Activated CD4-positive, alpha-beta T cell treated with anti-CD3 and anti-CD28 coated beads, Interleukin-2, amount 10 ng/mL, durations not matched to agents 24 days and 14 days (primary cell): ENCODE results near the gene CDH12. TPM values are rescaled to one million over a fixed set of nuclear protein-coding genes. Genes with fewer than 3 reads are reported as not detected.
"Not testable (repeated sequence)": the region's sequence is repeated elsewhere in the genome, so short reads cannot be mapped to it uniquely, and the experiment has no call there.

Experiments used
- DNase-seq: peaks from one replicate; pipeline ENCODE4 v3.0.0; 2022
- H3K27ac Mint-ChIP-seq: one replicate; pipeline ENCODE4 v1.8.0; 2022; ENCODE audit warnings: mild to moderate bottlenecking, mixed read lengths
- H3K27me3 Mint-ChIP-seq: one replicate; pipeline ENCODE4 v1.8.0; 2022; ENCODE audit warnings: mixed read lengths
- H3K36me3 Mint-ChIP-seq: one replicate; pipeline ENCODE4 v1.8.0; 2022; ENCODE audit warnings: low read depth, mild to moderate bottlenecking, mixed read lengths
- H3K4me1 Mint-ChIP-seq: one replicate; pipeline ENCODE4 v1.8.0; 2021; ENCODE audit warnings: mixed read lengths
- H3K4me3 Mint-ChIP-seq: one replicate; pipeline ENCODE4 v1.8.0; 2022; ENCODE audit warnings: mild to moderate bottlenecking, moderate library complexity, mixed read lengths
- H3K9me3 Mint-ChIP-seq: one replicate; pipeline ENCODE4 v1.8.0; 2021; ENCODE audit warnings: mixed read lengths
- intact Hi-C: fragments of 100-400 bp; cut with micrococcal nuclease; formaldehyde crosslinking; loops from one replicate; pipeline ENCODE4 v1.15.1; 2023
- total RNA-seq: library from RNA; stranded (reverse); gene quantifications from 2 replicates; pipeline ENCODE4 v1.2.3, GENCODE V29; 2022

Gene CDH12
- total RNA-seq, 1 donor from 2014 or later = not detected

DNA sequence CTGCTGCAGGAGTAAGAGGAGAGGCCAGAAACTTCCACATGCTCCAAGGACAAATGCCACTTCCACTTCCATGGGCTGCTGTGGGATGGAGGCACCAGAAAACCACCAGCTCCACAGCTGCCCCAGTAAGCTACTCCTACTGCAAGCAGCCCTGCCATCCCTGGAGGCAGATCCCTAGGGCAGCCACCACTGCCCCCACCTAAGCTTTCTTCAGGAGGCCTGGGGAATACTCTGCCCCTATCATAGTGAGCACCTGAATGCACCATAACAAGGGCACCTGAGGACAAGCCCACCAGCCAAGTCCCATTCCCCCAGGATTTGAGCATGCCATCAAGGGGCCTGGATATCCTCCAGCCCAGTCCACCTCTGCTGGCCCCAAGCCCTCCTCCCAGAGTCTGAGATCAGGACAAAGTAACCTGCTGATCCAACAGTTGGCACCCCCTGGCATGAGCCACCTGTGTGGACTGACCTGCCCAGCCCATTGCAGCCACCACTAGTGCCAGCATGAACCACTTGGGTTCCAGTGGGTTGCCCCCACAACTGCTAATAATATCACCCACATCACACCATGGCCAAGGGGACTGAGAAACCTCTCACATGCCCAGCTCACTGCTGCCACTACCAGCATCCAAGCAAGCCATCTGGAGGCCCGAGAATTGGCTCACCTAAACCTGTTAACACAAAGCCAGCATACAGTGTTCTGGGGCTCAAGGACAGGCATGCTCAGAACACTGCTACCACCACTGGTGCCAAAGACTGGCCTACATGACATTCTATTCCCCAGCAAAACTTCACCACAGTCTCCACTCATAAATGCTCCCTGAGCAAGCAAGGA lies 480.1 kb downstream of the CDH12 start:
- intact Hi-C loops = no loop called here
- no peak for DNase-seq
- Mint-ChIP-seq H3K4me3 (no peak overlapping the region), H3K36me3 (no peaks in the 10 kb centered on the region), H3K9me3 (no peaks in the 10 kb centered on the region), H3K4me1 (no peaks in the 10 kb centered on the region), H3K27ac (no peak overlapping the region), H3K27me3 (no peaks in the 10 kb centered on the region)

DNA sequence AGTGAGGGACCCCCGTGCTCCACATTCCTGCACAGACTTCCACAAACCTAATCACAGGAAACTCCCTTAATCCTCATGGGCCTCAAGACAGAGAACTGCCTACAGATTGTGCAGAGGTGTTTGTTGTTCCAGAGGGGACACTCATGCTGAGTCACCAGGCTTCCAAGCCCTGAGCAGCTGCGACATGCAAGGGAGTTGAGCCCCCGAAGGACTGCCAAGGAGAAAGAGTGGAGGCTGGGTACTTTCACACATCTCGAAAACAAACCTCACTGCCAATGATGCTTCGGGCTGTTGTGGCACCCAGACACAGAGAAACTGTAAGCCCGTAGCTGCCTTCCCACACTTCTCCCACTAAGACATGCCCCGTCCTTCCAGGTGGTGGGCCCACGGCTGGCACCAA lies 480.8 kb downstream of the CDH12 start:
- Mint-ChIP-seq H3K27me3 (no peaks in the 10 kb centered on the region), H3K4me3 (no peak overlapping the region), H3K9me3 (no peaks in the 10 kb centered on the region), H3K27ac (no peak overlapping the region), H3K4me1 (no peaks in the 10 kb centered on the region), H3K36me3 (no peaks in the 10 kb centered on the region)
- intact Hi-C loops = no loop called here
- no peak for DNase-seq

DNA sequence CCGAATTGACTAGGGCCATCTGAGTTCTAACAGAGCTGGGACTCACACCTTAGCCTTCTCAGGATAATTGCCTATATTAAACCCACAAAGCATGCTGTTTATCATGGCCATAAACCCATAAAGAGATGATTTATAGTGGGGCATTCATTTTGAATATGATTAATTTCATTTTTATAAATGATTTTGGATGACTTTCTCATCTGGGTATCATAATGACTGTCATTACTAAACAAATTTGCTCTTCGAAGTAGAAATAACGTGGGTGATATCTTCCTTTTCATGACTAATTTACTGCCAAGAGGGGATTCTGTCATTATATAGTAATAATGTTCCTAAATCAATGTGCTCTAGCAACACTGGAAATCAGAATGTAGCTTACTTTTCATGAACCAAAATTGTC lies 498.2 kb downstream of the CDH12 start:
- Mint-ChIP-seq H3K4me1 (no peaks in the 10 kb centered on the region), H3K27ac (no peak overlapping the region), H3K27me3 (no peaks in the 10 kb centered on the region), H3K9me3 (peaks cover 7% of the 10 kb centered on the region), H3K4me3 (no peak overlapping the region), H3K36me3 (no peaks in the 10 kb centered on the region)
- intact Hi-C loops = no loop called here
- DNase-seq = no peak

- Mint-ChIP-seq H3K36me3 (no peaks in the 10 kb centered on the region), H3K4me3 (no peak overlapping the region), H3K4me1 (no peaks in the 10 kb centered on the region), H3K9me3 (peaks cover 3% of the 10 kb centered on the region), H3K27ac (no peak overlapping the region), H3K27me3 (no peaks in the 10 kb centered on the region)
- no peak for DNase-seq
- intact Hi-C loops = no loop called here
Measured at GRCh38 chr5:22352493-22352892, 500.7 kb downstream of the CDH12 start.

DNA sequence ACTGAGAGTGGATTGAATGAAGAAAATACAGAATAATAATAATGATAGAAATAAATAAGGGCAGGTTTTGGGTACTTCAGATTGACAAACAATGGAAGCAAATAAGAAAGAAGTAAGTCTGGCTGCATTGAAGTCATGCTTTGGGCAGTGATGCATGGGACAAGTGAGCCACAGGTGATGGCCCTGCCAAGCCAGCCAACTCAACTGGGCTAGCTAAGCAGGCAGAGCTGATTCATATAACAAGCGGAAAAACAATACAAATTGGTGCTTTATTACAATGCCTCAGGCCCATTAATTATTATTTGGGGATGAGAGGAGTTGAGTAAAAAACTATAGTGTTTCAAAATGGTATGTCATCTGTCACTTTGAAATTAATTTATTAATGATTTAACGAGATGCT lies 502.0 kb downstream of the CDH12 start:
- intact Hi-C loops = no loop called here
- Mint-ChIP-seq H3K36me3 (no peaks in the 10 kb centered on the region), H3K9me3 (peaks cover 3% of the 10 kb centered on the region), H3K27me3 (no peaks in the 10 kb centered on the region), H3K4me3 (no peak overlapping the region), H3K27ac (no peak overlapping the region), H3K4me1 (no peaks in the 10 kb centered on the region)
- DNase-seq = no peak

DNA sequence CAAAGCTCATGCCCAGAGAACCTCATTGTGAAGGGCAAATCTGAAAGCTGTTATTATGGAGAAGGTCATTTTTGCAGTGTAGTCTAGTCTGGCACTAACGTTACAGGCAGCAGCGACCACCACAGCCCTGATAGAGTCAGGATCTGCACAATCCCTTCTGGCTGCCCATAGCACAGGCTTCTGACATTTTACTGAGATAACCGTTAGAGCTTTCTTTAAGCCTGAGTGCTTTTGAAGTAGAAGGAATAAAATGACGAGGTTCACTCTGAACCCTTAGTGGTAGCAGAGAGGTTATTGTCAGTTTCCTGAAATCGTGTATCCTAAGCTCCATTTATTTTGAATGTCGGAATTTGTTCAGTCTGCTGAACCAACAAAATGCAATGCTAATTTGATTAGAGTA lies 505.1 kb downstream of the CDH12 start:
- Mint-ChIP-seq H3K36me3 (no peaks in the 10 kb centered on the region), H3K9me3 (no peaks in the 10 kb centered on the region), H3K4me3 (no peak overlapping the region), H3K4me1 (no peaks in the 10 kb centered on the region), H3K27ac (no peak overlapping the region), H3K27me3 (no peaks in the 10 kb centered on the region)
- no peak for DNase-seq
- intact Hi-C loops = no loop called here

DNA sequence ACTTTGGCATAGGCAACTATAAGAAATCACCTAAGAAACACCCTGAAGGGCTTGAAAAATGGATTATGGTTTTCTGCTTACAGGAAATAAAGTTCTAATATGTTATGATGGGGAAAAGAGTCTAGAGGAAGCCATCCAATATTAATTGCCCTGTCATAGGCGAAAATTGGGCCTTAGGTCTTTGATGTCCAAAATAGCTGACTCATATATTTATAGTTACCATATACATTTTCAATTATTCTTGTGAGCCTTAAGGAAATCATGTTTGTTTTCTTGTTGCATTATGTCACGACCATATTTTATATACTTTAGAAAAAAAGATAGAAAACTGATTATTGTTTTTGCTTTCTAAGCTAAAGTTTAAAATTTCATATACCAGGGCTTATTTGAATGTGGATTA lies 509.1 kb downstream of the CDH12 start:
- H3K27ac Mint-ChIP-seq = no peak overlapping the region
- intact Hi-C loops = no loop called here
- H3K36me3 Mint-ChIP-seq = no peaks in the 10 kb centered on the region
- no peaks in the 10 kb centered on the region for H3K4me1 Mint-ChIP-seq
- H3K4me3 Mint-ChIP-seq = no peak overlapping the region
- H3K9me3 Mint-ChIP-seq = no peaks in the 10 kb centered on the region
- no peak for DNase-seq
- H3K27me3 Mint-ChIP-seq = no peaks in the 10 kb centered on the region

DNA sequence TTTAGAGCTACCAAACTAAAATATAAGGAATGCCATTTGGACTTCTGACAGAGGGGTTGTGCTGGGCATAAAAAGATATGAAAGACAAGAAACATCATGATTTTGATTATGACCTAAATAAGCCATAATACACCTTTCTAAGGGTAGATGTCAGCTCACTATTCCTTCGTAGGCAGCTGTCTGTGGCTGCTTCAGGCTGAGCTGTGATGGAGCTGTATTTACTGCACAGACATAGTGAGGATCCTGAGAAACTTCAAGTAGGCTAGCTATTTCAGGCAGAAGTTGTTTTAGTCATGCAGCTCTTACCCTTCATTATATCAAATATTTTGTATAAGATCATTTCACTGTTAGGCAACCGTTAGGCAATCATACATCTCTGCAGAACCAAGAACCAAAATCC lies 511.7 kb downstream of the CDH12 start:
- Mint-ChIP-seq H3K4me3 (no peak overlapping the region), H3K27ac (no peak overlapping the region), H3K36me3 (no peaks in the 10 kb centered on the region), H3K9me3 (no peaks in the 10 kb centered on the region), H3K27me3 (no peaks in the 10 kb centered on the region), H3K4me1 (no peaks in the 10 kb centered on the region)
- DNase-seq = no peak
- intact Hi-C loops = no loop called here

GRCh38 chr5:22332949-22333348 lies 520.2 kb downstream of the CDH12 start:
- H3K4me1 Mint-ChIP-seq, DNase-seq, H3K27ac Mint-ChIP-seq, intact Hi-C loops, H3K4me3 Mint-ChIP-seq, H3K27me3 Mint-ChIP-seq, H3K9me3 Mint-ChIP-seq, H3K36me3 Mint-ChIP-seq: not testable (repeated sequence)

GRCh38 chr5:22329683-22330082 lies 523.5 kb downstream of the CDH12 start:
- Mint-ChIP-seq H3K4me3 (no peak overlapping the region), H3K27me3 (no peaks in the 10 kb centered on the region), H3K4me1 (no peaks in the 10 kb centered on the region), H3K27ac (no peak overlapping the region), H3K9me3 (peaks cover 8% of the 10 kb centered on the region), H3K36me3 (no peaks in the 10 kb centered on the region)
- intact Hi-C loops = no loop called here
- no peak for DNase-seq

DNA sequence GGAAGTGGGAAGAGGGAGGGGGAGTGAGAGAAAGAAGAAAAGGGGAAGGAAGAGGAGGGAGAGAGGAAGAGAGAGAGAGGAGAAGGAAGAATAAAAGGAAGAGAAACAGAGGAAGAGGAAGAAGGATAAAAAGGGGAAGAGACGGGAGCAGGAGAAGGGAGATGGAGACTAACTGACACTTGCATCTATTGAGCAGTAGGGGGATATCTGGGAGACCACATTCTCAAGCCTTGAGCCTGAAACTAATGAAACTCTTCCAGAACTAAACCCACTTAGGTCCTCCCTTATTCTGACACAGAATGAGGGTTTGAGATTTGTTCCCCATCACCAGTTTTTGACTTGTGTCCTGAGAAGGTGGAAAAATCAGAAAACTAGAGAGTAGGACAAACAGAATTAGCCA lies 533.3 kb downstream of the CDH12 start:
- Mint-ChIP-seq H3K36me3 (no peaks in the 10 kb centered on the region), H3K4me3 (no peak overlapping the region), H3K9me3 (peaks cover 3% of the 10 kb centered on the region), H3K27me3 (no peaks in the 10 kb centered on the region), H3K27ac (no peak overlapping the region), H3K4me1 (no peaks in the 10 kb centered on the region)
- intact Hi-C loops = no loop called here
- DNase-seq = no peak

DNA sequence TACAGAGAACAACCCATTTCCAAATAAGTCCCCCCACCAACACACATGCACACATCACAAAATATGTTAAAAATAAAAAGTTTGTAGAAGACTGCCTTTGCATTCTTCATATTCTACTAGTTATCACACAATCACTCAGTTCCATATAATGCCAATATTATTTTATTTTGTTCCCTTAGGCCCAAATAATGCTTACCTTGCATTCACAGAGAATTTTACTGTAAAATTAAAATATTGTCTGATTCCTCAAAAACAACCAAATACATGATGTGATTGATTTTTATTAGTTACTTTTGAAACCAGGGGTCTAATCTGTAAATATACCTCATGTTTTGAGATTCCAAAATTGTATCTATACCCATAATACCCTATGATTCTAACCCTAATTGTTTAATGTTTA lies 536.9 kb downstream of the CDH12 start:
- peaks cover 6% of the 10 kb centered on the region for H3K9me3 Mint-ChIP-seq
- H3K4me3 Mint-ChIP-seq = no peak overlapping the region
- no peaks in the 10 kb centered on the region for H3K27me3 Mint-ChIP-seq

GRCh38 chr5:22315052-22315451 lies 538.1 kb downstream of the CDH12 start:
- H3K36me3 Mint-ChIP-seq, intact Hi-C loops, H3K4me1 Mint-ChIP-seq, H3K27ac Mint-ChIP-seq, H3K9me3 Mint-ChIP-seq, H3K27me3 Mint-ChIP-seq, DNase-seq, H3K4me3 Mint-ChIP-seq: not testable (repeated sequence)

More for the DNA sequence above, 536.9 kb downstream of the CDH12 start:
- H3K4me1 Mint-ChIP-seq = no peaks in the 10 kb centered on the region
- no peaks in the 10 kb centered on the region for H3K36me3 Mint-ChIP-seq
- no peak for DNase-seq
- H3K27ac Mint-ChIP-seq = no peak overlapping the region
- intact Hi-C loops = no loop called here

- H3K9me3 Mint-ChIP-seq = peaks cover 3% of the 10 kb centered on the region
- H3K4me3 Mint-ChIP-seq = no peak overlapping the region
- no peaks in the 10 kb centered on the region for H3K4me1 Mint-ChIP-seq
- H3K27ac Mint-ChIP-seq = no peak overlapping the region
- no peaks in the 10 kb centered on the region for H3K36me3 Mint-ChIP-seq
- DNase-seq = no peak
- H3K27me3 Mint-ChIP-seq = no peaks in the 10 kb centered on the region
- intact Hi-C loops = no loop called here
Measured at GRCh38 chr5:22314548-22314947, 538.6 kb downstream of the CDH12 start.

DNA sequence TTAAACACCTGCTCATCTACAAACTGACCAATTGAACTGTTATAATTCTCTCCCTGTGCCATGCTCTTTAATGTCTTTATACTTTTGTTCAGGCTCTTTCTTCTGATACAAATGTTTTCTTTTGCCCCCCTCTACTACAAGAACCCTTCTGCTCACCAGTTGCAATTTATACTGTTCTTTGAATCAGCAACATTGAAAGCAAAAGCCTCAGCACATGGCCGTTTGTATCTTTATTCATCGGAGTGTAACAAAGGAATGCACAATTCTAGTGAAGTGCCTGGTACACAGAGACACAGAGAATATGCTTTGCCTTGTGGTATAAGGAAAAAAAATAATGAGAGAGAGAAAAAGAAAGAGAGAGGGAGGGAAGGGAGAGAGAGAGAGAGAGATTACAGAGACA lies 547.1 kb downstream of the CDH12 start:
- Mint-ChIP-seq H3K4me3 (no peak overlapping the region), H3K9me3 (no peaks in the 10 kb centered on the region), H3K4me1 (no peaks in the 10 kb centered on the region), H3K36me3 (no peaks in the 10 kb centered on the region), H3K27ac (peak overlapping the region; percentile 34), H3K27me3 (no peaks in the 10 kb centered on the region)
- no peak for DNase-seq
- intact Hi-C loops = no loop called here
